GM23248 (cell line): Measurements from ENCODE around the gene ANO2.

ENCODE experiments used
- EZH2 ChIP-seq: fragments of 200-600 bp; sonication (generic); IDR thresholded peaks from 2 replicates; pipeline ENCODE4 v1.6.1; 2018; ENCODE audit warnings: antibody characterized with exemption, mild to moderate bottlenecking; ENCODE audit not compliant: insufficient read depth, poor library complexity, severe bottlenecking
- EZH2phosphoT487 ChIP-seq: fragments of 200-600 bp; sonication (generic); IDR thresholded peaks from 2 replicates; pipeline ENCODE4 v1.6.1; 2018; ENCODE audit warnings: antibody characterized with exemption, moderate library complexity, mild to moderate bottlenecking, low read depth; ENCODE audit not compliant: insufficient read depth

DNA sequence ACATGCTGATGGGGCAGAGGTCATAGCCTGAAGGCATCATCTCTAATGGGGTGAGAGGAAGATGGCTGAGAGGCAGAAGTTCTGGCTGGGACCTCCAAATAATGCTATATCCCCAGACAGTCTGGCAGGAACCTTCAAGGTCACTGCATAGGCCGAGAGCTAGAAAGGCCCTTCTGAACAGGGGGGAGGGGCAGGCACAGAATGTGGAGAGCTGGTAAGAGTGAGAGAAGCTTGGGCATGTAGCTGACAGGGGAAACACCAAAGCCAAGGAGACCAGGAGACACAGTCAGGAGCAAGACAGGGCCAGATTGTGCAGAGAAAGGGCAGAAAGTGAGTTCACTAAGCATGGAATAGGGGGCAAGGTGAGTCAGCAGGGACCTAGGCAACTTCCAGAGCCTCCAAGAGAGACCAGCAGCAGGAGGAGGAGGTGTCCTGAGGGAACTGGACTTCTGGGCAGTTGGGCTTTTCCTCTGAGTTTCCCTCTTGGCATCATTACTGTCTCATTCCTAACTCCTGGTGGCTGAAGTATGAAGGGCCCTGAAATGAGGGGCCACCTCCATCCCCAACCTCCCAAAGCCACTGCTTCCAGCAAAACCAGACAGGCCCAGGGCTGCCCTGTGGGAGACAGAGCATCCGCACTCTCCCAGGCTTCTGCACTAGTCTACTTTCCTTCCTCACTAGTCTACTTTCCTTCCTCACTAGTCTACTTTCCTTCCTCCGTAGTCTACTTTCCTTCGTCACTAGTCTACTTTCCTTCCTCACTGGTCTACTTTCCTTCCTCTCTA, 17.1 kb downstream of the ANO2 start:
- TF ChIP-seq EZH2phosphoT487 (no peak), EZH2 (no peak)
